GM18873 (cell line): ENCODE data around the gene CDK2AP2.
"Not testable (repeated sequence)": the region's sequence is repeated elsewhere in the genome, so short reads cannot be mapped to it uniquely, and the experiment has no call there.

ENCODE experiments used
- ATAC-seq: cut with Tn5 transposase; IDR thresholded peaks from one replicate; pipeline ENCODE4 v1.9.1; 2021; ENCODE audit warnings: mild to moderate bottlenecking, moderate library complexity, moderate number of reproducible peaks; ENCODE audit not compliant: unreplicated experiment, low FRiP score

Gene CDK2AP2

DNA sequence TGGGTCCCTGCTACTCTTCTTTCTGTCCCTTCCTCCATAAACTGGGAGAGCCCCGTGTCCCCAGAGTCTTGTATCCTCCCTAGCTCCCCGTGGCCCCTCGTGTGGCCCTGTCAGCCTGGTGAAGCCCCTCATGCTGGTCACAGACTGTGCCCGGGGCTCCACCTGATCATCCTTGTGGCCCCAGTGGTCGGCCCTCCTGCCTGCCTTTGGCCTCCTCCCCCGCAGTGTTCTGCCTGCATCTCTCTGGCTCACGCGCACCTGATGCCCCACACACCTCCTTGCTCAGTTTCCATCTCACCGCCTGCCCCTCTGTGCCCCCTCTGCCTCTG is 16.5 kb upstream of the CDK2AP2 start:
- no peak for ATAC-seq

DNA sequence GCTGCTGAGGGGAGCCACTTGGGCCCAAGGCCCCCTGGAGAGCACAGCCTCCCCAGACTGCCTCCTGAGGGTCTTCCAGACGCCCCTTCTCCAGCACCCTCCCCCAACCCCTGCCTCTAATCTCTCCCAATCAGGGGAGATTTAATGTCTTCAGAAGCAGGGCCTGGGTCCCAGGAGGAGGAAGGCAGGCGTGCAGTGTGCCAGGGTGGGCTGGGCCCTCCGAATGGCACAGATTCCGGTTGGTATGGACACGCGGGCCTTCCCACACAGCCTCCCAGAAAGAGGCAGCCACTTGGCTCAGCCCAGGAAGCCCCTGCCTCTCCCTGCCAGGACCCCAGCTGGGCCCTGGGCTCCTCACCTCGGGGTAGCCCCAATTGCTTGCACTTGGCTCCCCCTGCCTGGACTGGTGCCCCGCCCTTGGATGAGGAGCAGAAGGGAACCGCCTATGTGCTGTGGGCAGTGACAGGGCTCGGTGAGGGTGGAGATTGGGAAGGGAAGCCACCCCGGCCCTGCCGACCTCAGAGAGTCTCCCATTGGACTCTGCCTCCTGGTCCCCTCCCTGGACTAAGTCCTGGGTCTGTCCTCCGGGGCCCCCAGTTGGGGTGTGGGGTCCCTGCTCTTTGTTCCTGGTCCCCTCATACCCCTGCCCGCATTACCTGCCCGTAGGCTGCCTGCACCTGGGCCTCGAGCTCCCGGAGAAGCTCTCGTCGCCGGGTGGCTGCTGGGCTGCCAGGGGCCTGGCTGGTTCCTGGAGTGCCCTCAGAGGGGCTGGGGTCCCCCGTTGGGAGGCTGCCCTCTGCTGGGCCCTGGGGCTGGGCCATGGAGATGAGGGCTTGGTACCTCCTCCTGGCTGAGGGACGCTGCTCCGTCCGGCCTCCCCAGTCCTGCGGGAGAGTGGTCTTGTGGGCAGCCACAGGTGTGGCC is 15.9 kb upstream of the CDK2AP2 start:
- ATAC-seq = no peak

DNA sequence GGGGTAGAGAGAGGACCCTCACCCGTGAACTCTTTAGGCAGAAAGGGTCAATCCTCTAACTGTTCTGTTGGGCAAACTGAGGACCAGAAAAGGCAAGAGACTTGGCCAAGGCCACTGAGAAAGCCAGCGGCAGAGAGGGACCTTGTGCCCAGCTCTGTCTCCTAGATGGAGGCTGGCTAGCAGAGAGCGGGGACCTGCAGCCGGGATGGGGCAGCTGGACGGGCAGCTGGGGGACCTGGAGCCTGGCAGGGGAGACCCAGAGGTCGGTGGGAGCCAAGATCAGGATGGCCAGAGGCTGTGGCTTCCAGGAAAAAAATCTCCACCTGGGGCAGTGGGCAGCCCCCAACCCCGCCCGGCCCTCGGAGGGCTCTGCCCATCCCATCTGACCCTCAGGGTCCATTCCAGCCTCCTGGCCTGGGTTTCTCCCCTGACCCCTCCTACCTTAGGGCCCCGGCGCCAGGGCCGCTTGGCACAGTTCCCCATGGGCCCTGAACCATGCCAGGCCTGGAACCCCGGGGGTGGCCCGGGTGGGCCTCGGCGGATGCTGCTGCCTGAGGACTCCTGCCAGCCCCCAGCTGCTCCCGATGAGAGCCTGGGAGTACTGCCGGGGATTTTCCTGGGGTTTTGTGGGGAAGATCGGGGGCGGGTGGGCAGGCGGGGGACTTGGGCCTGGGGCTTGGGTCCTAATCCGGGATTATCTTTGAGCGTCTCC is 15.0 kb upstream of the CDK2AP2 start, which contains the start of gene CABP2:
Gene CABP2, minus strand, starts transcription at position 603 of the 712 bp plus-strand sequence. Its CDS starts 120 bp downstream, at position 483.
- ATAC-seq = no peak

DNA sequence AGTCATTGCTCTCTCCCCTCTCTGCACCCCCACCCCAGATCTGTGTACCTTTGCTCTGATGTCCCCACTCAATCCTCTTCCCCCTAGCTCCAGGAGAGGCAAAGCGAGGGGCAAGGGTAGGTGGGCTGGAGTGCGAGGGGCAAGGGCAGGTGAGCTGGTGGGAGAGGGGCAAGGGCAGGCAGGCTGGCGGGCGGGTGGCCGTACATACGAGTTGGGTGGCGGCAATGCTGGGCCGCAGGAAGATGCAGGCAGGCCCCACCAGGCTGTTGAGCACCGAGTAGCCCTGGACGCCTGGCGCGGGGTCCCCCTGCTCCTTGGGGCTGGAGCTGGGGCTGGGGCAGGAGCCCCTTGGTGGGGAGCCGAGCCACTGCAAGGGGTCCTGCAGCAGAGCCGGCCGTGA is 14.4 kb upstream of the CDK2AP2 start:
- no peak for ATAC-seq

DNA sequence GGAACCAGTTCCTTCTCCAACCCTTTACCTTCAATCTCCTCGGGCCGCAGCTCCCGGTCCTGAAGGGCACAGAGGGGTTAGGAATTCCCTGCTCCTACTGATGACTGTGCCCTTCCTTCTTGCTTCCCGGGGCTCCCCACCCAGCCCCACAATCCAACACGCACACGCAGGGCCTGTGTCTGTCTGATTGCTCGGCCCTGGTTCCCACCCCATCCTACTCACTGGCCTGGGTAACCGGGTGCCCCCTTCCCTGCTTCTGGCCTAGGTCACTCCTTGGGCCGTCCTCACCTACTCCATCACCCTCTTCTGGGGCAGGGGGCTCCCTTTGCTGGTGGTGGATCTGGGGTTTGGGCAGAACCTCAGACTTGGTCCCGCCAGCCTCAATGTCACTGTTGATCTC is 14.0 kb upstream of the CDK2AP2 start:
- ATAC-seq = no peak

DNA sequence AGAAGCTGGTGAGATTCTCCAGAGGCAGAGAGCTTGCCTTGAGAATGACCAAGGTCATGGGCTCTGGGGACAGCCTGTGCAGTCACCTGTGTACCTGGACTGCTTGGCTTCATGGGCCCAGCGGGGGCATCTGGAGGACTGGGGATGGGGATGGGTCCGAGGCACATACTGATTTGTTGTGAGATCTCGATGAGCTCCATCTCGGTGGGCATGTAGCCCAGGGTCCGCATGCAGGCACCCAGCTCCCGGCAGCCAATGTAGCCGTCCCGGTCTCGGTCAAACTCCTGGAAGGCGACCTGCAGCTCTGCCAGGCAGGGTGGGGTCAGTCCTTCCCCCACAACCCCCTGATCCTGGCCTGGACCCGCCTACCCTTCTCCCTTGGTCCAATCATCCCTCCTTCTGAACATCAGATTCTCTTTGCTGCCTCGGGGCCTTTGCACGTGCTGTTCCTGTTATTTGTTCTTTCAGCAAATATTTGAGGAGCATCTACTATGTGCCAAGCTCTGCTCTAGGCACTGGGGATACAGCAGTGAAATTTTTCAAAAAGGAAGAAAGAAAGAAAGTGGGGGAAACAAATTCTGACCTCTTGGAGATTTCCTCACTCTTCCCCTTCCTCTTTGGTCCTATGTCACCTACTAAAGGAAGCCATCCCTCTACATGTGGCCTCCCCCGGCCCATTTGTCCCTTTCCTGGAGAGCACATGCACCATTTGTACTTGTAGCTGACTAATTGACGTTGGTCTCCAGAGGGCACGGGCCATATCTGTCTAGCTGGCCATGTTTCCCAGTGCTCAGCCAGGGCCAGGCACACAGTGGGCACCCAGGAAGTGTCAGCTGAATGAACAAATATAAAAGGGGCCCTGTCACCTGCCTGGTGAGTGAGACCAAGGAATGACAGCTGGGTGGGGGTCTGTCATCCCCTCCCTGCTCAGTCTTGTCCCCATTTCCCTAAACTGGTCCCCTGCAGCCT is 13.2 kb upstream of the CDK2AP2 start:
- ATAC-seq = no peak

DNA sequence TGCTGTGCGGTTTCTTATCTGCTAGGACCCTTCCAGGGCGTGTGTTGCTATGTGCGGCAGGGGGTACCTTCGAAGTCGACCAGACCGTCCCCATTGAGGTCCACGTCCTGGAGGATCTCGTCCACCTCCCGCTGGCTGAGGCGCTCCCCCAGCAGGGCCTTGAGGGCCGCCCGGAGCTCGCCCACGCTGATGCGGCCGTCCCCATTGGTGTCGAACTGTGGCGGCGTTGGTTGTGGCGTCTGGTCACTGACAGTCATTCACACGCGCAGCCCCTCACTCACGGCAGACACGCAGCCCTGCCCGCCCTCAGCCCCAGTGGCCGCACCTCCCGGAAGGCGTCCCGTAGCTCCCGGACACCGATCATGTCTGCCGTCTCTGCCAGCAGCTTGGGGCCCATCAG is 11.8 kb upstream of the CDK2AP2 start:
- no peak for ATAC-seq

DNA sequence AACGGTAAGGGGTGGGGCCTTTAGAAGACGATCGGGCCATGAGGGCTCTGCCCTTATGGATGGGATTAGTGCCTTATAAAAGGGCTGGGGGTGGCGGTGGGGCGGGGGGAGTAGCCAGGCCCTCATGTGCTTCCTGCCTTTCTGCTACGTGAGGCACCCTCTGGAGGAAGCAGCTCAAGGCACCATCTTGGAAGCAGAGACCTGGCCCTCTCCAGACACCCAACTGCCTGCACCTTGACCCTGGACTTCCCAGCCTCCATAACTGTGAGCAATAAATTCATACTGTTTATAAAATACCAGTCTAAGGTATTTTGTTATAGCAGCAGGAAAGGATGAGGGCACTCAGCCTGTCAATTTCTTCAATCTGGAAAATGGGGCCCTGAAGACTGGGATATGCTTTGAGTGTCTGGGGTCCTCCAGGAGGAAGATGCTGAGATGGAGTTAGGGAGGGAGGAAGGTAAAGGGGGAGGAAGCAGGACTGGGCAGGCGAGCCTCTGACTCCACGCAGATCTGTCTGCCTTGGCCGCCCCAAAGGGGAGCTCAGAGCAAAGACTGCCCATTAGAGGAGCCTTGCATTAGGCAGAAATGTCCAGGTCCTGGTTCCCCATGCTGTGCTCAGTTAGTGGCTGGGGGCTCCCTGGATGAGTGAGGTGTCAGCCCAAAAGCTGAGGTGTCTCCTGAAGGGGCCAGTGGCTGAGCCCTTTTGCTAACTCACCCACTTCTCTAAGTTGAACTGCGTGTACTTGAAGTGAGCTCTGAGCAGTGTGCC is 10.0 kb upstream of the CDK2AP2 start:
- no peak for ATAC-seq

DNA sequence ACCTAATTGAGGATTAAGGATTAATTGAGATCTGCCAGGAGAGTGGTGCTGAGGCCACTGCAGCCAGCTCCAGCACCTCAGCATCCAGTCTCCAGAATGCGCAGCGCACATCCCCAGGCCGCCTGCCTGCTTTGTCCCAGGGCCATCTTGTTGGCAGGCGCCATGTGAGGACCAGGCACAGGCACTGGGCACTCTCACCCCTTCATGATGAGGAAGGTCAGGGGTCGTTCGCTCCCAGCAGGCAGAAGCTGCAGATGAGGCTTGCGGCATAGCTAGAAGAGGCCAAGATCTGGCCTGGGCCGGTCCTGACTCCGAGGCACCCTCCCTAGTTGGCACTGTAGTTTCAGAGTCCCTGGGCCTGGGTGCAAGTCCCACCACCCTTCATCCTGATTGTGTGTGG is 8.8 kb upstream of the CDK2AP2 start:
- no peak for ATAC-seq

DNA sequence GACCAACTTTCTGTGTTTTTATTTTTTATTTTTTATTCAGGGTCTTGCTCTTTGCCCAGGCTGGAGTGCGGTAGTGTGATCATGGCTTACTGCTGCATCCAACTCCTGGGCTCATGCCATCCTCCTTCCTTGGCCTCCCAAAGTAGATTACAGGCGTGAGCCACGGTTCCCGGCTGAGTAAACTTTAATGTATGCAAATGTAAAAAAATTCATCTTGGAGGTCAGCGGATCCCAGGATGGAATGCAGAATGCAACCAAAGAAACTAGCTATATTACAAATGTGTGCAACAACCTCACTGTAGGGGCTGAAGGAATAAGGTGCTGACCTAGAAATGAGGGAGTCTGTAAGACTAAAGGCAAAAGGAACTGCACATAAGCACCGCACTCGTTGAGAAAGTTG is 6.2 kb upstream of the CDK2AP2 start:
- ATAC-seq = no peak

DNA sequence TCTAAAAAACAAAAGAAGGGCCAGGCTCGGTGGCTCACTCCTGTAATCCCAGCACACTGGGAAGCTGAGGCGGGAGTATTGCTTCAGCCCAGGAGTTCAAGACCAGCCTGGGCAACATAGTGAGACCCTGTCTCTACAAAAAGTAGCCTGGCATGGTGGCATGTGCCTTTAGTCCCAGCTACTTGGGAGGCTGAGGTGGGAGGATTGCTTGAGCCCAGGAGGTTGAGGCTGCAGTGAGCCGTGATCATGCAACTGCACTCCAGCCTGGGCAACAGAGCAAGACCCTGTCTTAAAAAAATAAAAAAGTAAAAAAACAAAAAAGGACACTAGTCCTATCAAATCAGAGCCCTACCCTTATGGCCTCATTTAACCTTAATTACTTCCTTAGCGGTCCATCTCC is 3.6 kb upstream of the CDK2AP2 start:
- not testable (repeated sequence) for ATAC-seq

DNA sequence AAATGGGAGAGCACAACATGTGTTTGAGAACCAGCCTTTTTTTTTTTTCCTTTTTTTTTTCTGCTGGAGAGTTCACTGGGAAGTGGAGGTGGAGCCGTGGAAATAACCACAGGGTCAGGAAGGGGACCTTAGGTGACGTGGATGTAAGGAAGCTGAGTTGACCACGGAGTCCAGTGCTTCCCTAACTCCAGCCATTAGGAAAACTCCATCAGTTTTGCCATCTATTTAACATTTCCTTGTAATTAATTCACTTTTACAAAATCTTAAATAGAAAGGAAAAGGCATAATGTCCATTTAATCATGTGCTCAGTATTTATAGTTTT is 2.0 kb upstream of the CDK2AP2 start:
- ATAC-seq = no peak

DNA sequence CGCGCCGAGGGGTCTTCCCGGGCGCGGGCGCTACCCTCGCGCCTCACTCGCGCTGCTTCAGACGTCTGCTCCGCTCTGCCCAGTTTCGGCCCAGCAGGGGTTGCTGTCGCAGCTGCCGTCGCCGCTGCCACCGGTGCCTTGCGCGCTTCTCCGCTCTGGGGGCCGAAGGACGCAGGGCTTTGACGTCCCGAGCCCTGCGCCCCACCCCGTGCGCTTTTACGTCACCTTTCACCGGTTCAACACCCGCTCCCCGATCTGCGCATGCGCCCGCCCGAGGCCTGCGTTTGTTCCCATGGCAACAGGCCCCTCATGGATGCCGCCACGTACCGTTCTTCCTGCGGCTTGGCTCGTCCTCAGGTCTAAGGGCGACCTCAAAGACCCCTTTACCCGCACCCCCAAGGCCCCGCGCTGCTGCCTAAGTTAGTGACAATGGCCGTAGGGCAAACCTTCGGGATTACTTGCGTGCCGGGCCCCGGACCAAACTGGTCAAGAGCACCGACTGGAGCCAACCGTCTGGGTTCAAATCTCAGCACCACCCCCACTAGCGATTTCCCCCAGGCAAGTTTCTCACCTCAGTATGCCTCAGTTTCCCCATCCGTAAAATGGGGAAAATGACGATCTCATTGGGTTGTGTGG is 642 bp upstream of the CDK2AP2 start:
- ATAC-seq = peak; percentile 30

DNA sequence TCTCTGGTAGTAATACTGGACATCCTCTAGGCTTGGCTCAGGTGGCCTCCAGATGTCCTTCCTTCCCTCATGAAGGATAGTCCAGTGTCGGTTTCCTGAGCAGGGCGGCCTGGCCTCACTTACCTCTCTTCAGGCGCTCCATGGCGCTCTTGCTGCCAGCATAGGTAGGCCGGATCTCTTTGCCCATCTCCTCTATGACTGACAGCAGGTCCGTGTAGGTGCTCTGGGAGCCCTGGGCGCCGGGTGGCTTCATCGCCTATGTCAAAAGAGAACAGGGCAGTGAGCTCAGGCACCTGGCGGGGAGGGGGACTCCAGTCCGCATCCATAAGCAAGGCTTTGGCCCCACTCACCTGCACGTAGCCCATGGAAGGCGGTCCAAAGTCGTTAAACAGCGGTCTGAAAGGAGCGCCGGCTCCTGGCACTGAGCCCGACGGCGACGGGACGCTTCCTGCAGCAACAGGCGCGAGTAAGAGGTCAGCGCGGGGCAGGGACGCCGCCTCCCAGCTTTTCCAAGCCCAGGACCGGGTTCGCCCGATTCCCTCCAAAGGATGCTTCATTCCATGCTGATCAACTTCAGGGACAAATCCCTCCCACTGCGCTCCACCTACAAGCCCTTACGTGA is 609 bp downstream of the CDK2AP2 start:
- no peak for ATAC-seq

DNA sequence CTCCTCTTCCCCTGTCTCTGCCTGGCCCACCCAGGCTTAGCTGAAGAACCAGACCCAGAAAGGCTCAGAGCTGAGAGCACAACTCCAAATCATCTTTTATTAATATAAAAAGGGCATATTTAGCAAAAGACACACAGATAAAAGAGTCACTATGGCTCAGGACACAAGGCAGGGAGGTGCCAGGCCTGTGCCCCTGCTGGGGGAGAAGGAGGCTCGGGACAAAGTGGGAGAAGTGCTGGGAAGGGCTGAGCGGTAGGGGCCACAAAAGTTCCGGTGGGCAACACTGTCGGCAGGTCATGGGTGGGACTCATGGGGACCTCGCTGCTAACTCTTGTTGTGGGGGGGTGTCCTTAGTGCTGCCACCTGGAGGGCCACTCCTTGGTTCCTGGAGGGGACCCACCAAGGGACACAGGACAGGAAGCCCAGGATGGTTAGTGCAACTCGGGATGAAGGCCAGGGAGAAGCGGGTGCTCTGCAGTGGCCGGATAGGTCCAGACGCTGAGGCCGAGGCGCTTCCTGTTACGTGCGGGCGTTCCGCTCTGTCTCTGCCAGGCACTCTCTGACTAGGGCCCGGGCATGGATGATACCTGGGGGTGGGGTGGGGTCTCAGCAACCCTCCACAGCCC is 1.4 kb downstream of the CDK2AP2 start:
- no peak for ATAC-seq

DNA sequence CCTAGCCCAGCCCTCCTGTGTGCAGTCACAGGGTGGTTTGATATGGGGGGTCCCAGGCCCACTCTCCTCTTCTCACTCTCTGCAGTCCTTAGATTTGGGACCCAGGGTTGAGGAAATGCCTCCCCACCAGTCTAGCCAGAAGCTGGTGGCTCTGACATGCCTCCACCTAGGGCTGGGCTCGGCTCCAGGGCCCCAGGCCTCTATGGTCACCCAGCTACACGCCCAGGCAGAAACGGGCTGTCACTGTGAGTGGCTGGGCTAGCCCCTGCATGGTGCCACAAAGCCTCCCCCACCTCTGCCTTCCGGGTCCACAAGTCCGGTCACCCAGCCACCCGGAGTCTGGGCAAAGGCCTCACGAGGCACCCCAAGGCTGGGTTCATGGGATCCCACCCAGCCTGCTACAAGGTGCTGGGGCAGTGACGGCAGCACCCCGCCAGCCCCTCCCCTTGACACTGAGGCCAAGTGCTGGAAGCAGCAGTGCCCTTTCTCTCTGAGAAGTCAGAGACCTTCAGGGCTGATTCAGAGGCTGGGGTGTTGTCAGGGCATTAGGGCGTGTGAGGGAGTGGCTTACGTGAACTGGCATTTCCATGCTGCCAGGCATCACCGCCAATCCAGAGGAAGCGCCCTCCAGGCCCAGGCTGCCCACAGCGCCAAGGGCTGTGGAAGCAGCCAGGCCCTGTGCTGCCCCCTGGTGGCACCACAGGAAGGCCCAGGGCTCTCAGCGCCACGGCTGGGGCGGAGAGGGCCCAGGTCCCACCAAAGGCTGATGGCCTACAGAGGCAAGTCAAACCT is 2.2 kb downstream of the CDK2AP2 start:
- ATAC-seq = no peak

DNA sequence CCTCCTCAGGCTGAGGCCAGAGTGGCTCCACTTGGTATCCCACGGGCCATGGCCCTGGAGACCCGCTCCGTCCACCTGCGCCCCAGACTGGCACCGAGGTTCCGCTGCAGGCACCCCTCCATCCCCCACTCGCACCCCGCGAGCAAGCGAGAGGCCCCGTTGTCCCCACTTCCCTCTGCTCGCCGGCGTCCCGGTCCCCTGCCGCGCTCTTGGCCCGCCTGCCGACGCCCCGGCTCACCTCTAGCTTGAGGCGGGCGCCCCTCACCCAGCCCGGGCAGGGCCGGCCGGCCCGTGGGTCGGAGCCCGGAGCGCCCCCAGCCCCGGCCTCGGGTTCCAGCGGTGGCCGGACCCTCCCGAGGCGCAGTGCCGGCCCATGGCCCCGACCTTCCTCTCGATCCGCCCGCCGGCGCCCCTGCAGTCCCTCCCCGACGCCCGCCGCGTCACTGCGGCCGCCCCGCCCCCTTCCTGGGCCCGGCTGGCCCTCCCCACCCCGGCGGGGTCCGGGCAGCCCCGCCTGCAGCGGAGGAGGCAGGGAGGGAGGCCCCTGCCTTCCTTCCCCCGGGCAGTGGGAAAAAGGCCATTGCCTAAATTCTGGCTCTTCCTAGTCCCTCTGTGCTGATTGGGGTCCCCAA is 2.9 kb downstream of the CDK2AP2 start, which contains the start of gene PITPNM1:
Gene PITPNM1, minus strand, starts transcription at position 414 of the 632 bp plus-strand sequence. CDS start 1,183 bp downstream, outside the sequence.
- ATAC-seq = no peak
